Stimulated activated CD8-positive, alpha-beta memory T cell treated with anti-CD3 and anti-CD28 coated beads, Interleukin-7, amount 100 ng/mL, for 24 hours (primary cell): Measurements from ENCODE around the gene MSI2.

Experiments used
- DNase-seq: peaks from one replicate; pipeline ENCODE4 v3.0.0-alpha.2; 2020; ENCODE audit warnings: low read depth

MSI2 gene

GRCh38 chr17:57396511-57396921 lies 140.2 kb downstream of the MSI2 start:
- DNase-seq: no peak

- DNase-seq: no peak
These were observed 141.1 kb downstream of the MSI2 start for GRCh38 chr17:57397402-57397801.

GRCh38 chr17:57399690-57400089 lies 143.4 kb downstream of the MSI2 start:
- no peak for DNase-seq

- no peak for DNase-seq
These were observed 144.3 kb downstream of the MSI2 start for GRCh38 chr17:57400648-57401047.

GRCh38 chr17:57401556-57402488 lies 145.5 kb downstream of the MSI2 start:
- no peak for DNase-seq

GRCh38 chr17:57402681-57403180 lies 146.4 kb downstream of the MSI2 start:
- DNase-seq: no peak

GRCh38 chr17:57403236-57403635 lies 146.9 kb downstream of the MSI2 start:
- DNase-seq: no peak

GRCh38 chr17:57404073-57404472 lies 147.8 kb downstream of the MSI2 start:
- no peak for DNase-seq

- DNase-seq: no peak
These were observed 148.6 kb downstream of the MSI2 start for GRCh38 chr17:57404795-57405490.

- no peak for DNase-seq
These were observed 149.3 kb downstream of the MSI2 start for GRCh38 chr17:57405491-57406072.

GRCh38 chr17:57406131-57406980 lies 150.0 kb downstream of the MSI2 start:
- no peak for DNase-seq

- DNase-seq: no peak
These were observed 150.6 kb downstream of the MSI2 start for GRCh38 chr17:57406981-57407286.

- no peak for DNase-seq
These were observed 151.2 kb downstream of the MSI2 start for GRCh38 chr17:57407287-57408070.

- DNase-seq: no peak
These were observed 151.9 kb downstream of the MSI2 start for GRCh38 chr17:57408071-57408811.

GRCh38 chr17:57410169-57410568 lies 153.8 kb downstream of the MSI2 start:
- DNase-seq: no peak

GRCh38 chr17:57412520-57413096 lies 156.3 kb downstream of the MSI2 start:
- DNase-seq: no peak

GRCh38 chr17:57413848-57414651 lies 157.7 kb downstream of the MSI2 start:
- no peak for DNase-seq

GRCh38 chr17:57415751-57416207 lies 159.5 kb downstream of the MSI2 start:
- no peak for DNase-seq

GRCh38 chr17:57416369-57416768 lies 160.0 kb downstream of the MSI2 start:
- DNase-seq: no peak
